Motor neuron (in vitro differentiated cells): ENCODE data around the gene TAOK1. TPM values are rescaled to one million over a fixed set of nuclear protein-coding genes. Genes with fewer than 3 reads are reported as not detected.
A peak's percentile ranks its signal among the peaks of the same experiment; 100 is the strongest.

Source experiments
- ATAC-seq, 8 experiments: fragments of 200-7000 bp; cut with Tn5 transposase; replicated peaks in 6 of 8; 2 replicates each; pipeline ENCODE4 v1.8.0; 2021; ENCODE audit warnings: mild to moderate bottlenecking in 8 of 8, moderate library complexity in 8 of 8
- H3K27ac ChIP-seq, 2 donors: fragments of 250-450 bp; sonication (Bioruptor Pico); 2 replicates each; pipeline ENCODE4 v1.9.0; 2021; ENCODE audit warnings: antibody characterized with exemption in 2 of 2, mild to moderate bottlenecking in 2 of 2, moderate library complexity in 1 of 2
- H3K4me1 ChIP-seq, 2 donors: fragments of 250-450 bp; sonication (Bioruptor Pico); replicated peaks in 1 of 2; 2 replicates each; pipeline ENCODE4 v1.6.1; 2021; ENCODE audit warnings: antibody characterized with exemption in 2 of 2, mild to moderate bottlenecking in 2 of 2, moderate library complexity in 1 of 2
- H3K4me3 ChIP-seq, 5 donors: fragments of 250-450 bp; sonication (Bioruptor Pico); 2 replicates each; pipeline ENCODE4 v1.9.0; 2021; ENCODE audit warnings: antibody characterized with exemption in 5 of 5, mild to moderate bottlenecking in 5 of 5, moderate library complexity in 4 of 5
- WGBS, 10 experiments: fragments of 450-650 bp; shearing (Covaris generic); methylation state at CpG; one replicate each; pipeline ENCODE4 v1.0.0; 2022; 5-methylcytosine and 5-hydroxymethylcytosine counted together
- in situ Hi-C, 9 experiments: fragments of 400-800 bp; cut with MboI; loops; one replicate each; pipeline ENCODE4 v1.15.0; 2021; ENCODE audit warnings: low sequenced_read_pairs in 9 of 9, low pct_unique_long_range_greater_than_20kb in 2 of 9; ENCODE audit not compliant: unreplicated experiment in 9 of 9
- total RNA-seq, 8 experiments: library from RNA; unstranded; fragments of 300-600 nt; gene quantifications; 2 replicates each; pipeline versions ENCODE4 v1.2.3 to v1.2.4, GENCODE V29; 2022

Gene TAOK1
- total RNA-seq, 8 experiments from 2014 or later, result 31.1 to 77.9 (median 49.9) TPM

DNA sequence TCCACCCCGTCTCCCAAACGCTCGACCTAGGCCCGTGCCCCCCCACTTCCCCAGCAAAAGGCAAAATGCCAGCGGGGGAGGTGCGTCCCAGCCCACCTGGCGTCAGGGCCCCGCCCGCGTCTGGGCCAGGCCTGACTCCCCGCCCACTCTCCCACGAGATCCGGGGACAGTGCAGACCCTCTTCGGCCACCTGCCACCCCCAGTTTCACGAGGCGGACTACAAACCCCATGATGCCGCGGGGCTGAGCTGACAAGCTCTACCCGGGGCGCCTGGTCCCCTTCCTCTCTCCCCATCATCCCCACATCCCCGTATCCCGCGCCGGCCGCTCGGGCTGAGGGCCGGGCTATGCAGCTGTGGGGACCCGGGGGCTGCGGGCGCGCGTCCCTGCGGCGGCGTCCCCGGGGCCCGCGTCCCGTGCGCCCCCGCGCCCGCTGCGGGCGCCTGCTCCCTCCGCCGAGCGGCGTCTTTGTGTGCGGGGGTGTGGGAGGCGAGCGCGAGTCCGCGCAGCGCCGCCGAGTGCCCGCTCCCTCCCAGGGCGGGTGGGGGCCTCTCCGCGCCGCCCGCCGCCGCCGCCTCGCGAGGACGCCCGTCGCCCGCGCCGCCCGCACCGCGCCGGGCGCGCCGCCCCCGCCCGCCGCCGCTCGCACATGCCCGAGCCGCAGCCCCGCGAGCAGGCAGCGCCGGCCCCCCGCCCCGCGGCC lies 202.8 kb downstream of the TAOK1 start, which contains the start of gene ANKRD13B:
ANKRD13B (plus strand) TSS at position 283 of the 702 bp plus-strand sequence. CDS start 490 bp downstream, outside the sequence.
- peak within 1 kb of the TSS; percentile 75 to 98 (median 88) for H3K4me3 ChIP-seq
- 7 to 20% methylated on average over 1 to 3 of the region's 96 CpGs; no CpG with 5 or more reads in 8 of the 10 experiments for WGBS, 10 experiments
- H3K27ac ChIP-seq, result peak within 1 kb of the TSS; percentile 68 to 79
- in situ Hi-C loops, result no loop called here
- peak in 5 of 8 experiments; percentile 6 to 21 (median 17) for ATAC-seq
- peaks cover 58 to 62% of the 10 kb centered on the region in 2 donors for H3K4me1 ChIP-seq

DNA sequence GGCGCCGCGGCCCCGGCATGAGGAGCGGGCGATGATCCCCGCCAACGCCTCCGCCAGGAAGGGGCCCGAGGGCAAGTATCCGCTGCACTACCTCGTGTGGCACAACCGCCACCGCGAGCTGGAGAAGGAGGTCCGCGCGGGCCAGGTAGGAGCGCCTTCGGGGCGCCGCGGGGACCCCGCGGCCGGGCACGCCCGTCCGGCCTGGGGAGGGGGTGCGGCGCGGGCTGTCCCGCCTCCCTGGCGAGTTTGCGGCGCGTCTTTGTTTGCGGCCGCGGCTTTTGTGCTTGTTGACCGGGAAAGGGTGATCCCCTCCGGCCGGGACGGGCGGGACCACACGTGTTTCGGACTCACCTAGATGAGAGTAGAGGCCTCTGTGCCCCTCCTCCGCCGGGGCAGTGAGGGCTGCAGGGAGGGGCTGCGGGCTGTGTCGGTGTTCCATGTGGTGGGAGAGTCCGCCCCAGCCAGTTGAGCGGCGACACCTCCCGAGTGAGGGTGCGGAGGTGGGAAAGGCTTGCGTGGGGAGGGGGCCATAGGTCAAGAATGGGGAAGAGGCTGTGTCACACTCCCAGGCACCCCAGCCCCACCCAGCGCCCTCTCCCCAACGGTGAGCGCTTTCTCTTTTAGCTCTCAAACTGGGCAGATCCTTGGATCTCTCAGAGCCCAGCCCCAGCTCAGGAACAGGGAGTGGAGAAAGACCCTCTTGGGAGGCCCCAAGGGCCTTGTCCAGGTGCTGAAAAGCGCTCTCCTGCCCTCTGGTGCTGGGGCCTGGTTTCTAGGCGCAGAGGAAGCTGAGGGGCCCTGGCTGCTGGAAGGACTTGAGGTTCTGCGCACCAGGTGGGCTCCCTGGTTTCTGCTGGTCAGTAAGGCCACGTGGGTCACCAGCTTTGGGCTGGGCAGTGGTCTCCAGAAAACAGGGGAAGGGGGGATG lies 203.7 kb downstream of the TAOK1 start:
- H3K4me3 ChIP-seq, result peak overlapping the region; percentile 75 to 98 (median 88)
- 0 to 39% (median 8%) methylated on average over 1 to 8 of the region's 64 CpGs; no CpG with 5 or more reads in 7 of the 10 experiments for WGBS, 10 experiments
- in situ Hi-C loops, result no loop called here
- ATAC-seq, result no peak
- H3K4me1 ChIP-seq, result peaks cover 57 to 62% of the 10 kb centered on the region in 2 donors
- peak overlapping the region; percentile 68 to 79 for H3K27ac ChIP-seq

DNA sequence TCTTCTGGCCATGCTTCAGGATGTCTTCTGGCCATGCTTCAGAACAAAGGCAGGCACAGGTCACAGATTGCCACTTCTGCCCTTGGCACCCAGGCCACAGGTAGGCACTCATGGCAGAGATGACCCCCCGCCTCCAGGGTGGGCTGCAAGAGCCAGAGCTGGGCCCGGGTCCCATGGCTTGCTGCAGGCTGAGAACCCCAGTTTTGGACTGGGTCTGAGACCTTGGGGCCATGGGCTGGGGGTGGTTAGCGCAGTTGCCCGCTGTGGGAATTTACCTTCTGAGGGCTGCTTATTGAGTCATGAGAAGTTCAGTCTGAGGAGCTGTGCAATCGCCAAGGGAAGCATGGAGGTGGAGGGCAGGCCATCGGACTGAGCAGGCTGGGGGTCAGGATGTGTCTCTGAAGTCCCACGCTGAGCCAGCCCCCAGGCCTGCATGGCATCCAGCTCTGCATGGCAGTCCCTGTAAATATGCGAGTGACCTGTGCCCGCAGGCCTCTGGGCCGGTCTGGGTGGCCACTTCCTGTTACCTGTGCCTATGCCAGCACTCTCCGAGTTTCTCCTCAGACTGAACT lies 204.4 kb downstream of the TAOK1 start:
- in situ Hi-C loops, result no loop called here
- peak overlapping the region; percentile 75 to 98 (median 88) for H3K4me3 ChIP-seq
- no peak overlapping the region for H3K27ac ChIP-seq
- no peak for ATAC-seq
- WGBS, 10 experiments, result 86 to 100% (median 100%) methylated on average over 1 to 8 of the region's 11 CpGs; no CpG with 5 or more reads in 5 of the 10 experiments
- peaks cover 57 to 61% of the 10 kb centered on the region in 2 donors for H3K4me1 ChIP-seq

DNA sequence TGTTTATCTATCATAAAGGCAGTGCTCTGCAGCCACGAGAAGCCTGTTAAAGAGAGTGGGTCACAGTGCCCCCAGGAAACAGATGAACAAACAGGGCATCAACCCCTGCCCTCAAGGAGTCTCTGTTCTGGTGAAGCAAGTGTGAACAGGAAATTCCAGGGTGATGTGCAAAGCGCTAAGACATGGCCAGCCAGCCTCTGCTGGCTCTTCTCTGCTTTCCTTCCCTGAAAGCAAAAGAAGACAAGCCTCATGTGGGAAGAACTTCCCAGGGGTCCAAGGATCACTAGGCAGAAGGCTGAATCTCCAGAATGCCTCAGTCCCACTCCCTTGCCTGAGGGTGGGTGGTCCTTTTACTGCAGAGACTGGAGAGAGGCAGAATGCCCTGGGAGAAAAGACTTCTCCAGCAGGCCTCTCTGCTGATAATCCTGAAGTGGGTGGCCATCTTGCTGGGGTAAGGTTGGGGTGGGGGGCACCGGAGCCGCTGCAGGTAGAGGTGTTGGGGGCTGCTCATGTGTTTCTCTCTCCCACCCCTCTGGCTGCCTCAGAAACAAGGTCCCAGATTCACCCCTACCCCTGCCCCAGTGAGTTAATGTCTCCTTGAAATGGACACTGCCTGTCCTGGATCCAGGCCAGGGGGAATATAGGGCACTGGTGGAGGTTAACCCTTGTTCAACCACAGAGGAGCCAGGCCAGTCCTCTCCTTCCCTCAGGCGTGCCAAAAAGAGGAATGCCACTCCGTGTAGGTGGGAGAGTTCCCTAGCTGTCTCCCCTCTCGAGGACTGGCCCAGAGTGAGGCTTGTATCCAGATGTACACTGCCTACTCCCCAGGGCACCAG lies 205.2 kb downstream of the TAOK1 start:
- peaks cover 50 to 54% of the 10 kb centered on the region in 2 donors for H3K4me1 ChIP-seq
- H3K4me3 ChIP-seq, result no peak overlapping the region
- in situ Hi-C loops, result no loop called here
- H3K27ac ChIP-seq, result no peak overlapping the region
- WGBS, 10 experiments, result 20 to 71% (median 50%) methylated on average over 1 to 5 of the region's 7 CpGs; no CpG with 5 or more reads in 5 of the 10 experiments
- no peak for ATAC-seq

DNA sequence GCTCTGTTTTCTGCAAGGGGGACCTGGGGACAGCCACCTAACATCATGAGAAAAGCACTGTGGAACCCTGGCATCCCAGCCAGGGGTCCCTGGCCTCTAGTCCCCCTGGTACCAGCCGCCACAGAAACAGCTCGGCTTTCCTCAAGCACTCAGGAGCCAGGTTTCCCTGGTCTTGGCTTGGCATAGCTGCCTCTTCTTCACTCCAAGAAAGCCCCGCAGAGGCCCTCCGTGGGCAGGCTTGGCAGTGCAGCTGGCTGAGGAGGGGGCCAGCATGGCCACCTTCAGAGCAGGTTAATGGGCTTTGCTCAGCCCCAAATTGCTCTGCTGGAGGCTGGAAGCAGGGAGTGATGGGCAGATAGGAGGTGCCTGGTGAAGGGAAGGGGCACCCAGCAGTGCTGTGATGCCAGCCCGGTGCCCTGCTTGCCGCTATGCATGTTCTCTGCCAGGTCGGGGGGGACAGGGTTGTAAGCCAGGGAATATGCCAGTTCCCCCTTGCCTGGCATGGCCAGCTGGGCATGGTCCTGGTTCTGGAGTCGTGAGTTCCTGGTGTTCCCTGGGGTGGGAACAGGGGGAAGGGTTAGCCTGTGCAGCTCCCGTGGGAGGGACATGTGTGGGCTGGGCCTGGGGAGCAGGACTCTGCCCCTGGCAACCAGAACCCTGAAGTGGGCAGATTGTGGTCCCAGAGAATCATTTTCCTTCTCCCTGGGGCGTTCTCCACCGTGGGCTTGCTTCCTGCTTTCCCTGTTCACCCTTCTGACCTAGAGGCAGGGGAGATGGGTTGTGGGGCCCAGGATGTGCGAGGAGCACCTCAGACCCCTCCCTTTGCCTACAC lies 206.0 kb downstream of the TAOK1 start:
- ATAC-seq, result no peak
- H3K4me3 ChIP-seq, result no peak overlapping the region
- in situ Hi-C loops, result no loop called here
- 60 to 100% (median 85%) methylated on average over 1 to 4 of the region's 12 CpGs; no CpG with 5 or more reads in 5 of the 10 experiments for WGBS, 10 experiments
- no peak overlapping the region for H3K27ac ChIP-seq
- H3K4me1 ChIP-seq, result peaks cover 42 to 46% of the 10 kb centered on the region in 2 donors

DNA sequence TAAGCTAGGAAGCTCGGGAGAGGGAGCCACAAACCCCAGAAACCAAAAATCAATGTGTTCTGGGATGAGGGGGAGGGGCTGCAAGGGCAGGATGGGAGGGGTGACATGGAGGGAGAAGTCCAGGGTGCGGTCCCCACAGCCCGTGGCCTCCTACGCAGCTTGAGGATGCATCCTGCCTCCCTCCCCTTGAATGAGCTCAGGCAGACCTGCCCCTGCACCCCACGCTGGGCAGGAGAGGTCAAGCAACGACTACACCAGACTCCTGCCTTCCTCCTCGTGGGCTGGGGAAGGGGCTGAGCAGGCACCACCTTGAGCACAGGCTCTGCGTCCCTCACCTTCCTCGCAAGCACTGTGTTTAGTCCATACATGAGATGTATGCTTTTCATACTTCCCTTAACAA lies 206.6 kb downstream of the TAOK1 start:
- ATAC-seq, result peak in 3 of 8 experiments; percentile 18 to 72 (median 66)
- Histone ChIP-seq H3K27ac (no peak overlapping the region), H3K4me3 (no peak overlapping the region), H3K4me1 (peaks cover 37 to 42% of the 10 kb centered on the region in 2 donors)
- in situ Hi-C loops, result no loop called here
- 93% methylated on average over 2 of the region's 9 CpGs; no CpG with 5 or more reads in 9 of the 10 experiments for WGBS, 10 experiments

DNA sequence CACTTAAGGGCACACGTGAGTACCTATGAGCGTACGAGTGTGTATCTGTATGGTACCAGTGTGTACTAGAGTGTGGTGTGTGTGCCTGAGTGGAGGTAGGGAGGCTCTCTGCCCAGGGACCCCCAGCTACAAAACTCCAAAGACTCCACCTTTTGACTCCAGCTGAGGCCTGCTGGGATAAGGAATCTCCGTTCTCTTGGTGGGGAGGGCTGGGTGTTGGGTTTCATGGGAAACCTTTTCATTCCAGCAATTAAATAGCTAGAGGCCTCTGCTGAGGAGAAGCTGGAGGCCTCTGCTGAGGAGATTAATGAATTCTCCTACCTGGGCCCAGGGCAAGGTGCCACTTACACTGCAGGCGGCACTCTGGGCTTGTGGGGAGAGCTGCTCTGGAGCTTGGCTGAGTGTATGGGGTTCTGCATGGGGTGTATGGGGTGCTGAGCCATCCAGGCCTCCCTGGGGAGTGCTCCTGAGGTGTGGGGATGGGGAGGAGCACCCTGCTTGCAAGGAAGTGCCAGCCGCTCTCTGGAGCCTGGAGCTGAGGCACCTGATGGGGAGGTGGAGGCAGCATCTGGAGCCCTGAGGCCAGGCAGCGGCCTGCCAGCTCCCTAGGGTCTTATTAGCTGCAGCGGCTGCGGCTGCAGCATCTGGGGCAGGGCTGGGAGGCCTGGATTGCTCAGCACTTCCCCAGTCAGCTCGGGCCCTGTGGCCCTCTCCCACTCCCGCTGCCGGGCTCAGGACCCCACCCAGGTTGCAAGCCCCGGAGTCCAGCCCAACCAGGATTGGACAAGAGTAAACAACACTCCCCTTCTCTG lies 207.4 kb downstream of the TAOK1 start:
- Histone ChIP-seq H3K4me3 (no peak overlapping the region), H3K27ac (no peak overlapping the region), H3K4me1 (peaks cover 30 to 34% of the 10 kb centered on the region in 2 donors)
- in situ Hi-C loops, result no loop called here
- ATAC-seq, result peak in 6 of 8 experiments; percentile 2 to 38 (median 14)
- 0 to 73% (median 35%) methylated on average over 1 to 6 of the region's 13 CpGs; no CpG with 5 or more reads in 4 of the 10 experiments for WGBS, 10 experiments

Other genes with a start within 250 kb of the TAOK1 start
- gene MYO18A, start 210.0 kb upstream of the TAOK1 start, total RNA-seq, result 100 to 1,000 TPM in 1 of 8 experiments, 10 to 100 TPM in 7; 25.9 to 233 (median 31.1) TPM
- gene CRYBA1, start 143.5 kb upstream of the TAOK1 start, total RNA-seq, result 1 to 10 TPM in 2 of 8 experiments, under 1 TPM in 1, not detected in 5; 0.54 to 7.0 (median 1.4) TPM
- gene NUFIP2, start 96.2 kb upstream of the TAOK1 start, total RNA-seq, result 10 to 100 TPM; 39.2 to 87.8 (median 54.1) TPM
- 1 to 10 TPM in 7 of 8 experiments, under 1 TPM in 1; 0.87 to 9.5 (median 4.4) TPM for gene ABHD15, start 176.7 kb downstream of the TAOK1 start, total RNA-seq
- 10 to 100 TPM; 13.0 to 39.6 (median 20.8) TPM for gene TP53I13, start 178.3 kb downstream of the TAOK1 start, total RNA-seq
- gene GIT1, start 199.3 kb downstream of the TAOK1 start, total RNA-seq, result 10 to 100 TPM; 27.1 to 43.8 (median 32.0) TPM
- gene ANKRD13B, start 202.8 kb downstream of the TAOK1 start, total RNA-seq, result 10 to 100 TPM in 7 of 8 experiments, 1 to 10 TPM in 1; 8.9 to 24.4 (median 17.8) TPM
- gene CORO6, start 232.5 kb downstream of the TAOK1 start, total RNA-seq, result 10 to 100 TPM in 2 of 8 experiments, 1 to 10 TPM in 3, under 1 TPM in 3; 0.42 to 24.2 (median 2.3) TPM